Chondrocyte (in vitro differentiated cells): ENCODE results near the gene TRIM58. TPM values are rescaled to one million over a fixed set of nuclear protein-coding genes. Genes with fewer than 3 reads are reported as not detected.

Source experiments
- DNase-seq: peaks from one replicate; pipeline ENCODE4 v3.0.0; 2021; ENCODE audit warnings: mixed read lengths, low spot score
- H3K27ac Mint-ChIP-seq: one replicate; pipeline ENCODE4 v1.8.0; 2021; ENCODE audit warnings: mild to moderate bottlenecking, moderate library complexity, mixed read lengths; ENCODE audit not compliant: unreplicated experiment
- H3K27me3 Mint-ChIP-seq: 2 replicates; pipeline ENCODE4 v1.8.0; 2021; ENCODE audit warnings: low read depth, mixed read lengths
- H3K36me3 Mint-ChIP-seq: 2 replicates; pipeline ENCODE4 v1.8.0; 2021; ENCODE audit warnings: low read depth, mixed read lengths
- H3K4me1 Mint-ChIP-seq: 2 replicates; pipeline ENCODE4 v1.8.0; 2021; ENCODE audit warnings: low read depth, mild to moderate bottlenecking, mixed read lengths
- H3K4me3 Mint-ChIP-seq: one replicate; pipeline ENCODE4 v1.8.0; 2021; ENCODE audit warnings: mild to moderate bottlenecking, moderate library complexity, mixed read lengths; ENCODE audit not compliant: unreplicated experiment
- H3K9me3 Mint-ChIP-seq: 2 replicates; pipeline ENCODE4 v1.8.0; 2021; ENCODE audit warnings: low read depth, mixed read lengths
- total RNA-seq: library from RNA; stranded (reverse); gene quantifications from 3 replicates; pipeline ENCODE4 v1.2.1, GENCODE V29; 2021
- TF ChIP-seq, protein P1 (sequence below): fragments of 200-600 bp; sonication (generic); IDR thresholded peaks from 2 replicates; pipeline ENCODE4 v1.5.0; 2021; ENCODE audit warnings: antibody characterized with exemption, mild to moderate bottlenecking, moderate library complexity

The TRIM58 gene
- total RNA-seq, 1 donor from 2014 or later = 0.70 TPM

DNA sequence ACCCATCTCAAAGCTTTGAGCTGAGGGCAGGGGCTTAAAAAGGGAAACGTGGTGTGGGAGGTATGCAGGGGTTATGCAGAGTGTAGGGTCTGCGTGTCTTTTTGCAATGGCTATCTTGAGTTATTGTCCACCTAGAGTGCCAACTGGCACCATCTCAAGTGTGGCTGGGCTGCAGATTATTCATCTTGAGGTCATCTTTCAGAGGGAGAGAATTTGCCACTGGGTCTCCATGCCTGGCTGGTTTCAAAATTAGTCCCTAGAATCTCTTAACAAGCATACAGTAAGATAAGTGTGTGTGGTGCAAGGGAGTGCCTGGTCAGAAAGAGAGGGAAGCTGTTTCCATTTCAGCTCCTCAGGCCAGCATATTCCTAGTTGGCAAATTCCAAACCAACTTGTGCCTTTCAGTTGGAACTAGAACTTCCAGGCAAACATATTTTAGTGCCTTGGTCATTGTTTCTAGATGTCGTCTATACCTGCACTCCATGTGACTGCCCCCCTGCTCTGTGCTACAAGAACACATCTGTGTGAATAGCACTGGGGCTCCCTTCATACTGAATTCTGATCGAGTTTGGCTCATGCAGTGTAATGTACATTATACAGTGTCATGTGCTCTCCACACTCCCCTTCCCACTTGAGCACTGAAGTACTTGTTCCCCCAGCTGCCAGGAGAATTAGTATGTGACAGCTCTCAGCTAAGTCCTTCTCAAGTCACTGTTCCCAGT, 58.1 kb downstream of the TRIM58 start:
- H3K9me3 Mint-ChIP-seq = peaks cover 28% of the 10 kb centered on the region
- H3K27me3 Mint-ChIP-seq = no peaks in the 10 kb centered on the region
- no peaks in the 10 kb centered on the region for H3K36me3 Mint-ChIP-seq
- H3K27ac Mint-ChIP-seq = no peak overlapping the region
- no peak overlapping the region for H3K4me3 Mint-ChIP-seq
- TF ChIP-seq, protein P1, sequence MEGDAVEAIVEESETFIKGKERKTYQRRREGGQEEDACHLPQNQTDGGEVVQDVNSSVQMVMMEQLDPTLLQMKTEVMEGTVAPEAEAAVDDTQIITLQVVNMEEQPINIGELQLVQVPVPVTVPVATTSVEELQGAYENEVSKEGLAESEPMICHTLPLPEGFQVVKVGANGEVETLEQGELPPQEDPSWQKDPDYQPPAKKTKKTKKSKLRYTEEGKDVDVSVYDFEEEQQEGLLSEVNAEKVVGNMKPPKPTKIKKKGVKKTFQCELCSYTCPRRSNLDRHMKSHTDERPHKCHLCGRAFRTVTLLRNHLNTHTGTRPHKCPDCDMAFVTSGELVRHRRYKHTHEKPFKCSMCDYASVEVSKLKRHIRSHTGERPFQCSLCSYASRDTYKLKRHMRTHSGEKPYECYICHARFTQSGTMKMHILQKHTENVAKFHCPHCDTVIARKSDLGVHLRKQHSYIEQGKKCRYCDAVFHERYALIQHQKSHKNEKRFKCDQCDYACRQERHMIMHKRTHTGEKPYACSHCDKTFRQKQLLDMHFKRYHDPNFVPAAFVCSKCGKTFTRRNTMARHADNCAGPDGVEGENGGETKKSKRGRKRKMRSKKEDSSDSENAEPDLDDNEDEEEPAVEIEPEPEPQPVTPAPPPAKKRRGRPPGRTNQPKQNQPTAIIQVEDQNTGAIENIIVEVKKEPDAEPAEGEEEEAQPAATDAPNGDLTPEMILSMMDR = no peak
- H3K4me1 Mint-ChIP-seq = no peaks in the 10 kb centered on the region
- DNase-seq = no peak

DNA sequence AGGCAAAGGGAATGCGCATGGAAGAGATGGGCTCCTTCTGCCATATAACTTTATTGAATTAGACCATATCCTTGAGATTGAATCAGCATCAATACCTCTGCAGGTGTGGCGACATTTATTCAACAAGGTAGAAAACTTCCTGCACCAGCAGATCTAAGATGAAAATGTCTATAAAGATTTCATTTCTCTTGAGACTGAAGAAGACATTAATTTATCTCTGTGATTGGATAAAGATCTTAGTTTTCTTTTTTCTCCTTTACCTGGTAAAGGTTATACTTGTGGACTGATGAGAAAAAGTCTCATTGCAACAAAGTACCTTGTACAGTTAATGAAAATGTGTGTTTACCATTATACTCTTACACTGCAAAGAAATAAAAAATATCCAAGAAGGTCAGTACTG, 63.0 kb downstream of the TRIM58 start, which contains the start of gene OR2T8:
OR2T8 (plus strand) TSS at position 301 of the 400 bp plus-strand sequence. CDS start 766 bp downstream, outside the sequence.
- no peaks in the 10 kb centered on the region for H3K27me3 Mint-ChIP-seq
- no peaks in the 10 kb centered on the region for H3K4me1 Mint-ChIP-seq
- no peak within 1 kb of the TSS for H3K4me3 Mint-ChIP-seq
- no peak for DNase-seq
- TF ChIP-seq, protein P1 = no peak
- H3K9me3 Mint-ChIP-seq = peaks cover 19% of the 10 kb centered on the region
- H3K27ac Mint-ChIP-seq = no peak within 1 kb of the TSS
- H3K36me3 Mint-ChIP-seq = no peaks in the 10 kb centered on the region

DNA sequence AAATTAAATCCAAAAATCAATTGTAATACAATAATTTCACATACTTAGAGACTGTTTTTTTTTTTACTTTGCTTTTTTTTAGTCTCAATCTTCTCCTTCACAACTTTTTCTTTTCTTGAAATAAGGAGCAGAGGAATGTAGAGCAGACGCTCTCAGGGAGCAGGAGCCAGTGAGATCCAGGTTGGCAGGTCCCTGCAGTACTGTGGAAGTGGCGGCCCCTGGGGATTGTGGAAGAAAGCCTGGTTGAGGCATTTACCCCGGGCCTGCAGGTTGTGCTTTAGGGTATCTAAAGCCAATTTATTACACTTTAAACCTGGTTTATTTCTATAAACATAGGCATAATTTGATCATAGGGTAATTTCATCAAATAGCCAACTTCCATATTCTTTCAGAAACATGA, 67.0 kb downstream of the TRIM58 start:
- H3K4me1 Mint-ChIP-seq = no peaks in the 10 kb centered on the region
- DNase-seq = no peak
- TF ChIP-seq, protein P1 = no peak
- no peak overlapping the region for H3K4me3 Mint-ChIP-seq
- peaks cover 17% of the 10 kb centered on the region for H3K9me3 Mint-ChIP-seq
- no peaks in the 10 kb centered on the region for H3K27me3 Mint-ChIP-seq
- H3K27ac Mint-ChIP-seq = no peak overlapping the region
- no peaks in the 10 kb centered on the region for H3K36me3 Mint-ChIP-seq

DNA sequence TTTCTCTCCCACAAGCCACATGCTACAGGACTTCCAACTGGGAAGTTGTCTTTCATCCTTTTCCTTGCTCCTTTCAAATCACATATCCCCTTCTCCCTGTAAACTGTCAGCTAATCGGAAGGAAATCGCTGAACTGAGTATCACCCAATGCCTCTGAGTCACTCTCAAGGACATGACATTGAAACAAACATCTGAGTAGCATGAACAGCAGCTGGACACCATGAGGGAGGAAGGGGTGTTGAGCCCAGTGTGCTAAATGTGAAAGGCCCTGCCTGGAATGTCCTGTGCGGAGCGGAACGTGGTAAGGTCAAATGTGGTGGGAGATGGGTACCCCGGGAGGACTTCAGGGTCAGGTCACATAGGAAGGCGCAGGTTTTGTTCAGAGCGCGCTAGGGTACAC, 67.9 kb downstream of the TRIM58 start, which contains the start of gene OR2AJ1:
OR2AJ1 (plus strand) TSS at position 22 of the 400 bp plus-strand sequence. CDS start 8,880 bp downstream, outside the sequence.
- no peaks in the 10 kb centered on the region for H3K36me3 Mint-ChIP-seq
- peaks cover 17% of the 10 kb centered on the region for H3K9me3 Mint-ChIP-seq
- TF ChIP-seq, protein P1 = no peak
- no peak for DNase-seq
- no peaks in the 10 kb centered on the region for H3K27me3 Mint-ChIP-seq
- no peak within 1 kb of the TSS for H3K4me3 Mint-ChIP-seq
- H3K27ac Mint-ChIP-seq = no peak within 1 kb of the TSS
- H3K4me1 Mint-ChIP-seq = no peaks in the 10 kb centered on the region

Other genes starting within 250 kb of the TRIM58 start
- not detected in 3 replicates for gene OR13G1, start 177.4 kb upstream of the TRIM58 start, total RNA-seq
- gene OR6F1, start 140.5 kb upstream of the TRIM58 start, total RNA-seq = not detected in 3 replicates
- gene OR14K1, start 118.6 kb upstream of the TRIM58 start, total RNA-seq = not detected in 3 replicates
- gene OR14A2, start 109.0 kb upstream of the TRIM58 start, total RNA-seq = not detected in 3 replicates
- not detected in 3 replicates for gene OR1C1, start 96.6 kb upstream of the TRIM58 start, total RNA-seq
- not detected in 3 replicates for gene OR14A16, start 33.1 kb upstream of the TRIM58 start, total RNA-seq
- not detected in 3 replicates for gene OR11L1, start 15.3 kb upstream of the TRIM58 start, total RNA-seq
- 0.75 TPM in 1 of 3 replicates, not detected in the others for gene OR2W3, start 38.4 kb downstream of the TRIM58 start, total RNA-seq
- gene OR2T8, start 63.1 kb downstream of the TRIM58 start, total RNA-seq = not detected in 3 replicates
- gene OR2AJ1, start 67.7 kb downstream of the TRIM58 start, total RNA-seq = not detected in 3 replicates
- not detected in 3 replicates for gene OR2L8, start 91.7 kb downstream of the TRIM58 start, total RNA-seq
- gene OR2AK2, start 108.0 kb downstream of the TRIM58 start, total RNA-seq = not detected in 3 replicates
- not detected in 3 replicates for gene OR2L5, start 156.5 kb downstream of the TRIM58 start, total RNA-seq
- 0.07 TPM in 1 of 3 replicates, not detected in the others for gene OR2L2, start 172.9 kb downstream of the TRIM58 start, total RNA-seq
- not detected in 3 replicates for gene OR2L3, start 189.6 kb downstream of the TRIM58 start, total RNA-seq
- gene OR2L13, start 238.0 kb downstream of the TRIM58 start, total RNA-seq = not detected in 3 replicates